LNCaP clone FGC (cell line): ENCODE results near the gene CRYGB.
"Not testable (repeated sequence)": the region's sequence is repeated elsewhere in the genome, so short reads cannot be mapped to it uniquely, and the experiment has no call there.

ENCODE experiments used
- DNase-seq: peaks from one replicate; pipeline ENCODE4 v3.0.0-alpha.2; 2011; ENCODE audit warnings: low read depth
- H3K4me3 ChIP-seq: 2 replicates; pipeline ENCODE4 v1.5.1; 2011; ENCODE audit warnings: mild to moderate bottlenecking, low read depth, low read length, control low read depth
- TF ChIP-seq, protein P1 (sequence below): IDR thresholded peaks from 2 replicates; pipeline ENCODE4 v1.5.1; 2012; ENCODE audit warnings: mild to moderate bottlenecking; ENCODE audit not compliant: control insufficient read depth, insufficient read depth; ENCODE audit errors: extremely low read depth

CRYGB gene

DNA sequence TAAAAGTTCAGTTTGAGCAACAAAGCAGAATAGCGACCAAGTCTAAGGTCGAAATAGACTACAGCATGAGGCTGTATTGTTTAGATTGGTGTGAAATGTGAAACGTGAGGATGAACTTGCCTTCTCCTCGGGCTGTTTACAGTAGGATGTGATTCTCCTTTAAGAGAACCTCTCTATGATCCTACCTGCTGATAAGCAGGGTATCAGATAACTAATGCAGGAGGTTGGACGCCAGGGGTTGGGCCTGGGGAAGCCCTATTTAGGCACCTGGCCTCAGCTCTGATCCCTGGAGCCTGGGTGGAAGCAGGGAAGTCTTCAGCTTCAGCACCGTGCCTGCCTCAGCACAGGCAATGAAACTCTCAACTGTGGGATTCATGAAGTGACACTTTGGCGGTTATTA, 33.0 kb downstream of the CRYGB start:
- TF ChIP-seq, protein P1, sequence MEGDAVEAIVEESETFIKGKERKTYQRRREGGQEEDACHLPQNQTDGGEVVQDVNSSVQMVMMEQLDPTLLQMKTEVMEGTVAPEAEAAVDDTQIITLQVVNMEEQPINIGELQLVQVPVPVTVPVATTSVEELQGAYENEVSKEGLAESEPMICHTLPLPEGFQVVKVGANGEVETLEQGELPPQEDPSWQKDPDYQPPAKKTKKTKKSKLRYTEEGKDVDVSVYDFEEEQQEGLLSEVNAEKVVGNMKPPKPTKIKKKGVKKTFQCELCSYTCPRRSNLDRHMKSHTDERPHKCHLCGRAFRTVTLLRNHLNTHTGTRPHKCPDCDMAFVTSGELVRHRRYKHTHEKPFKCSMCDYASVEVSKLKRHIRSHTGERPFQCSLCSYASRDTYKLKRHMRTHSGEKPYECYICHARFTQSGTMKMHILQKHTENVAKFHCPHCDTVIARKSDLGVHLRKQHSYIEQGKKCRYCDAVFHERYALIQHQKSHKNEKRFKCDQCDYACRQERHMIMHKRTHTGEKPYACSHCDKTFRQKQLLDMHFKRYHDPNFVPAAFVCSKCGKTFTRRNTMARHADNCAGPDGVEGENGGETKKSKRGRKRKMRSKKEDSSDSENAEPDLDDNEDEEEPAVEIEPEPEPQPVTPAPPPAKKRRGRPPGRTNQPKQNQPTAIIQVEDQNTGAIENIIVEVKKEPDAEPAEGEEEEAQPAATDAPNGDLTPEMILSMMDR: no peak
- no peak overlapping the region for H3K4me3 ChIP-seq
- DNase-seq: peak; percentile 43

DNA sequence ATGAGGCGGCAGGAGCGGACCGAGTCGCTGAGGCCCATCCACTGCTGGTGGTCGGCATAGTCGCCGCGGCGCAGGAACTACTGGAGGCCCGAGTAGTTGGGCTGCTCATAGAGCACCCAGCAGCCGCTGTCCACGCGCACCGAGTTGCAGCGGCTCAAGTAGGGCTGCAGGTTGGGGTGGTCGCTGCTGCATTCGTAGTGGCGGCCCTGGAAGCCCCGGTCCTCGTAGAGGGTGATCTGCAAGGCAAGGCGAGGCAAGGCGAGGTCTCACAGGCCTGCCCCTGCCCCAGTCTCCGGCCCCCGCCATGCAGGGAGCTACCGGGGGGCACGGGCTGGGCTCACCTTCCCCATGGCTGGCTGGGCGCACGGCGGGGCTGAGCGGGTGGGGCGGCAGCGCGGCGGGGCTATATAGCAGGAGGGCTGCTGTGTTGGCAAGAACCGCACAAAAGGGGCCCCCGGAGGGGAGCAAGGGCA, 33.6 kb downstream of the CRYGB start:
- DNase-seq, H3K4me3 ChIP-seq: not testable (repeated sequence)

DNA sequence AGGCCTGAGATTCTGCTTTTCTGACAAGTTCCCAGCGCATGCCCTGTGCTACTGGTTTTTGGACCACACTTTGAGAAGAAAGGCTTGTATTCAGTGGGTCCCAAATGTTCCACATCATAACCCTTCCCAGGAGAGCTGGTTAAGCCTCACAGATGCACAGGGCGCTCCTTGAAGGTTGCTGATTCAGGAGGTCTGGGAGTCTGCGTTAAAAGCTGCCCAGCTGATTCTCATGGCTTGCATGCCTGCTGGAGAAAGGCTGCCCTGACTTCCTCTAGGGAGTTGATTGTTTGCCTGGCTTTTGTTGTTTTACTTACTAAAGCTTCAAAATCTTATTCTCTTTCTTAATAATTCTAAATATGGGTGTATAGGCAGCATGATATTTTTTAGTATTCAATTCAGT, 42.3 kb downstream of the CRYGB start:
- DNase-seq: no peak
- H3K4me3 ChIP-seq: no peak overlapping the region
- TF ChIP-seq, protein P1: no peak

DNA sequence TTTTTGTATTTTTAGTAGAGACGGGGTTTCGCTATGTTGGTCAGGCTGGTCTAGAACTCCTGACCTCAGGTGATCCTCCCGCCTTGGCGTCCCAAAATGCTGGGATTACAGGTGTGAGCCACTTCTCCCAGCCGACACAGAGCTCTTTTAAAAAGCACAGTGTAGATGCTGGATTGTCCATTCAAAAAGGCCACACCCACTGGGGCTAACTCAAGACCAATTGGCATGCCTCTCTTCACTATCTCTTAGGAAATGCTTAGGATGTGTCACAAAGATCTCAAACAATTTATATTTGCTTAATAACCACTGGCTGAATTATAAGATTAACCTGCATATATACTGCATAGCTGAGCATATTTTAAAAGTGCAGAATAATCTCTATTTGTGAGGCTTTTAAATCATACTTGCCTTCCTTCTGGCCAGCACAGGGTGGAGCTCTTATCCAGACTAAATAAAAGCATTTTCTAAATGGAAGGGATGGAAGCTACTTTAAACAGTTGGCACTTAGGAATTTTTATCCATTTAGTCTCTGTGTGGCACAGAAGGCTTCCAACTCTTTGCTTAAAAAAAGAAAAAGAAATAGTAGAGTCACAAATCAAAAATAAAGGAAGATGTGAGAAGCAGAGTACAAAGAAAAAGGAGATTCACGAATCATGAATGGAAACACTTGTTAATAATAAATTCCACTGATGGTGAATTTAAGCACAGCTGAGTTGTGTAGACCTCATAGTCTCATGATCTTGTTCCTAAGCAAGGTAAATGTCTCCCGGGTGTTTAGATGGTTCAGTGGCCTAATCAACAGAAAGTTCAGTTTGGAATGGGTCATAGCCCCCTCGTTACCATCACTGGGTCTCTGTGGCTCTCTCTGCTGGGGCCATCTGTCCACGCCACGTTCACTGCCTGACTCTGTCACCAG, 44.0 kb downstream of the CRYGB start:
- H3K4me3 ChIP-seq: no peak overlapping the region
- peak; percentile 13 for DNase-seq
- TF ChIP-seq, protein P1: peak; percentile 51

DNA sequence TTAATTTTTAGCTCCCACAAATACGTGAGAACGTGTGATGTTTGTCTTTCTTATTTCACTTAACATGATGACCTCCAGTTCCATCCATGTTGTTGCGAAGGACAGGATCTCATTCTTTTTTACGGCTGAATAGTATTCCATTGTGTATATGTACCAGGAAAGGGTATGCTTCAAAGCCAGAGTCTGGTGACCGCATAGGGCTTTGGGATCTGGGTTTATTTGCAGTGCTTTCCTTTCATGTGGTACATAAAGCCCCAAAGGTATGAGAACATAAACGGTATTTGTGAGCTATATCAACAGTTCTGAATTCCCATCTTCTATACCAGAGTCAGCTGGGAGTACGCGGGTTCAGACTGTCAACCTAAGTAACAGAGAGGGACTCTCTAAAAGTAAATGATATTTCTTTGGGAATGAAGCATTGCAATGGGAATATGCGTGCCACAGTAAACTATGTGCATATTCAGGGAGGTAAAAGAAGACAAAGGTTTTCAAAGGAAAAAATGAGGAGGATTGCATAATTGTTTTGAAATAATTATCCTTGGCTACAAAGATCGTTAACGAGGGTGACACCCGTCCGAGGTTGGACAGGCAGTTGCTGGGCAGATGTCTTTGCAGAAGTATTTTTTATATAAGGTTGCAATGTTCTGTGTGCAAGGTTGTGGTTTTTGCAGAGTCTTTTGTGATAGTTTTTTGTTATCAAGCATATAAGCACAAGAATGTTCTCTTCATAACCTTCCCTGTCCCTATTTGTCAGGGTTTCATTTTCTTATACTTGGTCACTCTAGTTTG, 46.1 kb downstream of the CRYGB start:
- TF ChIP-seq, protein P1: no peak
- DNase-seq: no peak
- H3K4me3 ChIP-seq: no peak overlapping the region

DNA sequence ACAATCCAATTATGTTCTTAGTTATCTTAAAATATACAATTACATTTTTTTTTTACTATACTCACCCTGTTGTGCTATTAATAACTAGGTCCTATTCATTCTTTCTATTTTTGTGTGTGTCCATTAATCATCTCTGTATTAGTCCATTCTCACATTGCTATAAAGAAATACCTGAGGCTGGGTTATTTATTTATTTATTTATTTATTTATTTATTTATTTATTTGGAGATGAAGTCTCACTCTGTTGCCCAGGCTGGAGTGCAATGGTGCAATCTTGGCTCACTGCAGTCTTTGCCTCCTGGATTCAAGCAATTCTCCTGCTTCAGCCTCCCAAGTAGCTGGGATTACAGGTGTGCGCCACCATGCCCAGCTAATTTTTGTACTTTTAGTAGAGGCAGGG, 47.3 kb downstream of the CRYGB start:
- not testable (repeated sequence) for DNase-seq, H3K4me3 ChIP-seq

DNA sequence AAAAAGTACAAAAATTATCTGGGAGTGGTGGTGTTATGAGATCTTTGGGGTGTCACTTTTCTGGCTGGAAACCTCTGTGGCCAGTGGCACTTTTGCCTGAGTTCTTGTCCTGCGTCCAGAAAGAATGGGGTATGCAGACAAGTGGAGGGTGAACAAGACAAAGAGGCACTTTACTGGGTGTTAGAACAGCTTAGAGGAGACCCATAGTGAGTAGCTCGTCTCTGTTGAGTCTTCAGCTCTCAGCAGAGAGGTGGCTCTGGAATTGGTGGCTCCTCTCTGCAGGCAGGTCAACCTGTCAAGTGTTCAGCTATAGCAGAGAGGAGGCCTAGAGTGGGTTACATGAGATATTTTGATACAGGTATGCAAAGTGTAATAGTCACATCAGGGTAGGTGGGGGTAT, 47.7 kb downstream of the CRYGB start:
- no peak for DNase-seq
- TF ChIP-seq, protein P1: no peak
- H3K4me3 ChIP-seq: no peak overlapping the region

DNA sequence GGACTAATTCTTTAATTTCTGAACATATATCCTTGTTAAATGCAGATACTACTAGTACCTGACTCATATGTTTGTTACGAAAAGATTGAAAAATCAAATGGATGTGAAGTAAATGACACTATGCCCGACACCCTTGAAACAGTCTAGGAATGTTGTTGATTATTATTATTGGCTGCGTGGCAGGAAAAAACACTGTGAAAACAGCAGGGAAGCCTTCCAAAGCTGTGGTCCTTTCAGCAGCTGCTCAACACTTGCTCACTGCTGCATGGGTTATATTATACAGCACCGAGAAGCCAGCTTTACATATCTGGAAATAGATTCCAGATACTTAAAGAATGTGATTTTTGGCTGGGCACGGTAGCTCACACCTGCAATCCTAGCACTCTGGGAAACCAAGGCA, 48.2 kb downstream of the CRYGB start:
- DNase-seq: no peak
- TF ChIP-seq, protein P1: no peak
- no peak overlapping the region for H3K4me3 ChIP-seq
